ENCODE data around the gene AFAP1.

DNA sequence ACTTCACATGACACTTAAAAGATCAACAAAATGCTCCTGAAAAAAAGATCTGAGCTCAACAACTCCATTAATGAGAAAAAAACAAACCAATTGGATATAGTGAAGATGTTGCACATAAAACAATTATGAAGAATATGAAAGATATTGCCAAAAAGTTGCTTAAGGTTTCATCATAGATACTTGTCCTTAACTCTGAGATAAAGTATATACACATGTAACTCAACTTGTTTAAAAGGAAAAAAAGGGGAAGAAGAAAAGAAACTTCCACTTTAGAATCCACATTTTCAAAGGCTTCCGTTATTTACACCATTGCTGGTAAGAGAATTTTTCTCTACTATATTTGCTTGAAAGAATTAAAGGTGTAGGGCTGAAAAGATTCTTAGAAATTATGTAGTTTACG is 2.7 kb downstream of the AFAP1 start:
- TF ChIP-seq POLR2A (IDR thresholded peaks at IDR 0.05; ENCODE audit: low read depth, low read length), result no peak
- no peak for TF ChIP-seq TAF1 (IDR thresholded peaks at IDR 0.05; ENCODE audit: borderline replicate concordance, low read depth, low read length)
